Uterus (tissue), 2 donors: ENCODE data around the gene TMEM235.

Experiments used
- CTCF ChIP-seq, 4 experiments: fragments of 200-600 bp in 2 of 4; fragments of 450-650 bp in 2 of 4; sonication (generic) in 2 of 4; IDR thresholded peaks; one replicate each; pipeline ENCODE4 v1.5.1; 2016 to 2019; ENCODE audit warnings: antibody characterized with exemption in 4 of 4, mild to moderate bottlenecking in 2 of 4, moderate library complexity in 1 of 4
- POLR2A ChIP-seq, 2 donors: fragments of 450-650 bp; IDR thresholded peaks; one replicate each; pipeline ENCODE4 v1.6.1; 2016; ENCODE audit warnings: antibody characterized with exemption in 2 of 2, mild to moderate bottlenecking in 1 of 2, moderate library complexity in 1 of 2

DNA sequence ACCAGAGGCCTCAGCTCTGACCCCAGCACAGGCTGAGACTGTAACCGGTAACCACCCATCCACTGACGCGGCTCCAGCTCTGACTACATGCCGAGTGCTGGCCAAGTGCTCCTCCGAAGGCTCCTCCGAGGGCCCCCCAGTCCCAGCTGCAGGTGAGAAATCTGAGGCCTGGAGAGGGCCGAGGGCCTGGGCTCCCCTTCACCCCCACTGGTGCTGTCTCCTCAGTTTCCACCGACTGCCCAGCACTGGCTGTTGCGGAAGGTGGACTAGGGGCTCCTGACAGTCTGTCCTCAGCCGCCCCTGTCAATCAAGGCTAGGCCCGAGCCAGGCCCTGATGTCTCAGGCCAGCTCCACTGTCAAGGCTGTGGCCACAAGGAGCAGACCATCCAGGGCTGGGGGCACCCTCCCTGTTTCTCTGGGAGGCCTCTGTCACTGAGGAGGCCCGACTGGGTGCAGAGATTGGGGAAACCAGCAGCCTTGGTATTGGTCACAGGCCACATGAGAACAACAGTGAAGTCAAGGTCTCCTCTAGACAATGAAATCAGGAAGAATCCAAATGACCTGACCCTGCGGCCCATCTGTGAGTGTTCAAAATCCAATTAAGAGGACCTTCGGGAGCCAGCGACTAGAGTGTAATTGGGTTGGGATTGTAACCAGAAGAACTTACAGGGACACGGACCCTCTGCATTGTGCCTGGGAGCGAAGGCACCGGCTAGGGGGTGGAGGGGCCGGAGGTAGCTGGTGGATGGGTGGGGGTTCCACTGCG, 5.1 kb downstream of the TMEM235 start:
- no peak for TF ChIP-seq CTCF (IDR thresholded peaks at IDR 0.05)
- no peak for TF ChIP-seq POLR2A (IDR thresholded peaks at IDR 0.05)
